ENCODE results near the gene IL16. TPM values are rescaled to one million over a fixed set of nuclear protein-coding genes. Genes with fewer than 3 reads are reported as not detected.

The IL16 gene
- total RNA-seq, result not detected in 2 replicates

GRCh38 chr15:81196576-81197254, at the start of gene IL16:
IL16 (plus strand) TSS chr15:81196879; CDS start chr15:81225400, 28,521 bp downstream.

GRCh38 chr15:81323944-81324881, 127.5 kb downstream of the IL16 start, which contains the start of gene STARD5:
STARD5 (minus strand) TSS chr15:81324141; CDS start chr15:81324099, 42 bp downstream.

Other genes with a start within 250 kb of the IL16 start
- 11.2 and 15.5 TPM in 2 replicates for gene MESD, start 207.1 kb upstream of the IL16 start, total RNA-seq
- gene TLNRD1, start 196.0 kb upstream of the IL16 start, total RNA-seq, result 20.3 and 28.0 TPM in 2 replicates
- gene CFAP161, start 62.6 kb upstream of the IL16 start, total RNA-seq, result not detected in 2 replicates
- gene STARD5, start 127.3 kb downstream of the IL16 start, total RNA-seq, result 1.1 and 1.5 TPM in 2 replicates
- gene TMC3, start 177.3 kb downstream of the IL16 start, total RNA-seq, result not detected in 2 replicates